ENCODE results near the gene PNMA8B.
A peak's percentile ranks its signal among the peaks of the same experiment; 100 is the strongest.
"Not testable (repeated sequence)": the region's sequence is repeated elsewhere in the genome, so short reads cannot be mapped to it uniquely, and the experiment has no call there.

The PNMA8B gene

GRCh38 chr19:46495786-46496099 is at the start of gene PNMA8B:
TSS of gene PNMA8B (minus strand) at chr19:46495867. CDS start at chr19:46495465, 402 bp downstream.
- intact Hi-C loops (cut with DNase I), result no loop called here
- peak; percentile 69 to 95 (median 91) for DNase-seq

GRCh38 chr19:46544651-46545050 is 49.0 kb upstream of the PNMA8B start:
- intact Hi-C loops (cut with DNase I), result no loop called here
- peak in 1 of 42 donors; percentile 35 for DNase-seq

- DNase-seq, result peak; percentile 75 to 99 (median 92)
- intact Hi-C loops (cut with DNase I), result no loop called here
Measured at GRCh38 chr19:46542428-46543230, 47.0 kb upstream of the PNMA8B start.

GRCh38 chr19:46537136-46538097 is 41.8 kb upstream of the PNMA8B start:
- intact Hi-C loops (cut with DNase I), result no loop called here
- DNase-seq, result peak in 40 of 42 donors; percentile 43 to 87 (median 72)

GRCh38 chr19:46536391-46536790 is 40.7 kb upstream of the PNMA8B start:
- DNase-seq, result peak in 4 of 42 donors; percentile 2 to 25 (median 10)
- intact Hi-C loops (cut with DNase I), result no loop called here

GRCh38 chr19:46533621-46534081 is 38.0 kb upstream of the PNMA8B start:
- intact Hi-C loops (cut with DNase I), result no loop called here
- peak in 1 of 42 donors; percentile 14 for DNase-seq

- intact Hi-C loops (cut with DNase I), result no loop called here
- peak in 14 of 42 donors; percentile 21 to 58 (median 34) for DNase-seq
Measured at GRCh38 chr19:46533078-46533620, 37.5 kb upstream of the PNMA8B start.

GRCh38 chr19:46530636-46531035 is 35.0 kb upstream of the PNMA8B start:
- intact Hi-C loops (cut with DNase I), result no loop called here
- DNase-seq, result peak in 4 of 42 donors; percentile 8 to 33 (median 22)

GRCh38 chr19:46529622-46530451 is 34.2 kb upstream of the PNMA8B start:
- peak; percentile 51 to 91 (median 79) for DNase-seq

GRCh38 chr19:46528601-46529590 is 33.2 kb upstream of the PNMA8B start:
- intact Hi-C loops (cut with DNase I), result loop anchor here (10.0 kb wide), 1 partner anchor 136 kb away; the partner anchor contains the start of gene DACT3
- peak in 1 of 42 donors; percentile 22 for DNase-seq

More at GRCh38 chr19:46529622-46530451, 34.2 kb upstream of the PNMA8B start:
- intact Hi-C loops (cut with DNase I), result loop anchor here (10.0 kb wide), 1 partner anchor 135 kb away; the partner anchor contains the start of gene DACT3

- intact Hi-C loops (cut with DNase I), result loop anchor here (10.0 kb wide), 1 partner anchor 138 kb away; the partner anchor contains the start of gene DACT3
- not testable (repeated sequence) for DNase-seq
Measured at GRCh38 chr19:46526801-46527200, 31.1 kb upstream of the PNMA8B start.

- intact Hi-C loops (cut with DNase I), result loop anchor here (10.0 kb wide), 1 partner anchor 140 kb away; the partner anchor contains the start of gene DACT3
- no peak for DNase-seq
Measured at GRCh38 chr19:46524308-46524707, 28.6 kb upstream of the PNMA8B start.

GRCh38 chr19:46522988-46523387 is 27.3 kb upstream of the PNMA8B start:
- intact Hi-C loops (cut with DNase I), result loop anchor here (10.0 kb wide), 1 partner anchor 142 kb away; the partner anchor contains the start of gene DACT3
- not testable (repeated sequence) for DNase-seq

GRCh38 chr19:46521241-46521868 is 25.7 kb upstream of the PNMA8B start:
- intact Hi-C loops (cut with DNase I), result loop anchor here (10.0 kb wide), 1 partner anchor 143 kb away; the partner anchor contains the start of gene DACT3
- DNase-seq, result no peak

GRCh38 chr19:46520616-46521015 is 24.9 kb upstream of the PNMA8B start:
- intact Hi-C loops (cut with DNase I), result loop anchor here (10.0 kb wide), 1 partner anchor 144 kb away; the partner anchor contains the start of gene DACT3

GRCh38 chr19:46517471-46517870 is 21.8 kb upstream of the PNMA8B start:
- no peak for DNase-seq
- intact Hi-C loops (cut with DNase I), result no loop called here

More at GRCh38 chr19:46520616-46521015, 24.9 kb upstream of the PNMA8B start:
- DNase-seq, result no peak

Data from head of caudate nucleus (tissue), 42 donors.